HepG2 (cell line): ENCODE data around the gene FCHO1.

Source experiments
- ETV6 ChIP-seq: sonication (generic); formaldehyde crosslinking; conservative IDR thresholded peaks from 2 replicates; pipeline ENCODE4 v1.4.0; 2020; ENCODE audit warnings: missing genetic modification reagents
- POLR2AphosphoS5 ChIP-seq: IDR thresholded peaks from 2 replicates; pipeline ENCODE4 v1.6.1; 2012; ENCODE audit warnings: low read depth, low read length
- SKIL ChIP-seq: sonication (generic); formaldehyde crosslinking; IDR thresholded peaks from 2 replicates; pipeline ENCODE4 v1.8.0; 2022; ENCODE audit warnings: missing genetic modification reagents, mild to moderate bottlenecking, moderate library complexity, borderline replicate concordance

DNA sequence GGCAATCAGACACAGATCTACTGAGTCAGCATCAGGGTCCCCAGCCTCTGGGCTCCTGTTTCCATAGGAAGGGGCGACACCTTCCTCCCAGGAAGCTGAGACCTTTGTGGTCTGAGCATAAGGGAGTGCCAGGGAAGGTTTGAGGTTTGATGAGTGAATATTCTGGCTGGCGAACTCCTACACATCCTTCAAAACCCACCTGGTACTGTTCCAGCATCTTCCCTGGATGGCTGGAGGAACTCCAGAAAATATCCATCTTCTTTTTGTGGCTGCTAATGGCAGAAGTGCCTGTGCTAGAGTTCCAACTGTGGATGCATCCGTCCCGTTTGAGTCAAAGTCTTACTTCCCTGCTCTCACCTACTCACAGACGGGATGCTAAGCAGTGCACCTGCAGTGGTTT, 60.8 kb downstream of the FCHO1 start:
- no peak for TF ChIP-seq SKIL
- no peak for TF ChIP-seq ETV6 (CRISPR knock-in tag)
- TF ChIP-seq POLR2AphosphoS5, result no peak
